GM19099 (cell line): ENCODE results near the gene APOBEC3H.

Experiments used
- POLR2A ChIP-seq: IDR thresholded peaks from 3 replicates; pipeline ENCODE4 v1.6.1; 2011; ENCODE audit warnings: low read depth; ENCODE audit not compliant: insufficient read length; ENCODE audit errors: extremely low read depth

The APOBEC3H gene

DNA sequence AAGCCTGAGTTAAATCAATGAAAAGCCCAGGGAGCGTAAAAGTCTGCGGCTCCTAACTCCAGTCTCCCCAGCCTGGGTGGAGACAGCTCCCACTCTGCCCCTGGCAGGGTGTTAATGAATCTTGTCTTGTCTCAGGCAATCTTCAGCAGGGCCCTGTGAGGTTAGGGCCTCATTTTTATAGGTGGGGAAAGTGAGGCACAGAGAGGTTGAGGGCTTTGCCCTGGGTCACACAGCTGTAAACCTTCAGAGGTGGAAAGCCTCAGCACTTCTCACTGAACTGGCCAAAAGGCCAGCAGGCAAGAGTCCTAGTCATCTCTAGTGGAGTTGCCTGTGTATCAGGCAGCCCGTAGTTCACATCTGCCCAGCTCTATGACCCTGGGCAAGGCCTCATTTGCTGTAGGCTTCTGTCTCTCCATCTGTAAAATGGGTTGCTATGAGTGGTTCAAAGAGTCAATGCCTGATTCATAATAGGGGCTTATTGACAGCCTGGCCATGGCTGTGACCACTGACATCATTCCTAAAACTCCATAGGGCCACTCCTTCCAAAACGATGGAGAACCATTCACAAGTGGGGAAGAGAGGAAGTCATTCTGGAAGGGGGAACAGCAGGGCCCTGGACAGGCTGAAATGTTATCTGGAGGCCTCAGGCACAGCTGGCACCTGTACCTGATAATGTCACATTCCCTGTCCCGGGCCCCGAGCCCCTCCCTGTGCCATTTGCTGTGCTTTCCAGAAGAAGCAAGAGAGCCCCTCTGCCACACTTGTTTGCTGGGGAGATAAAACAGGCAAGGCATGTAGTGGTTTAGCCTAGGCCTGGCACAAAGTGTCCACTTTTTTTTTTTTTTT, 49.4 kb downstream of the APOBEC3H start:
- TF ChIP-seq POLR2A, result no peak

DNA sequence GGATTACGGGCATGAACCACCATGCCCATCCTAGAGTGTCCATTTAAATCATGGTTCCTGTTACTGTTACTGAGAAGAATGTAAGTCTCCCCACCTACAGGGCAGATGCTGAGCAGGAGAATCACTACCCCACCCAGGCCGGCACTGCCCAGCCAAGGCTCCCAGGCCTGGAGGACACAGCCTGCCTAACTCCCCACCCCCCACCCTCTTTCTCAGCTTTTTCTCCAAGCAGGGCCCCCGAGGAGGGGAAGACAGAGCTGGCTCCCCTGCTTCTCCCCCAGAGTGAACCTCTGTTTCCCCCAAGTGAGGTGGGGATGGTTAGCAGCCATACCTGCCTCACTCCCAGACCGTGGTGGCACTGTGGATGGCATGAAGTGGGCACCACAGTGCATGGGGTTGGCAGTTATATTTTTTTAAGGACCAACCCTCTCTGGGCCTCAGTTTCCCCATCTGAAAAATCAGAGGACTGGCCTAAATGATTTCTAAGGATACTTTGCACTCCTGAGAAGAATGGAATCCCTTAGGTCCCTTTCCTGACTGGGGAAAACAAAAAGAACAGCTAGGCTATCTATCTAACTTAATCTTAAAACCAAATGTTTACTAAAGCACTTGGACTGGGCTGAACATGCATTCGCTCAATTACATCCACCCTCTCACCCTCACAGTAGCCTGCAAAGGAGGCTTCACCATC, 50.4 kb downstream of the APOBEC3H start:
- no peak for TF ChIP-seq POLR2A

DNA sequence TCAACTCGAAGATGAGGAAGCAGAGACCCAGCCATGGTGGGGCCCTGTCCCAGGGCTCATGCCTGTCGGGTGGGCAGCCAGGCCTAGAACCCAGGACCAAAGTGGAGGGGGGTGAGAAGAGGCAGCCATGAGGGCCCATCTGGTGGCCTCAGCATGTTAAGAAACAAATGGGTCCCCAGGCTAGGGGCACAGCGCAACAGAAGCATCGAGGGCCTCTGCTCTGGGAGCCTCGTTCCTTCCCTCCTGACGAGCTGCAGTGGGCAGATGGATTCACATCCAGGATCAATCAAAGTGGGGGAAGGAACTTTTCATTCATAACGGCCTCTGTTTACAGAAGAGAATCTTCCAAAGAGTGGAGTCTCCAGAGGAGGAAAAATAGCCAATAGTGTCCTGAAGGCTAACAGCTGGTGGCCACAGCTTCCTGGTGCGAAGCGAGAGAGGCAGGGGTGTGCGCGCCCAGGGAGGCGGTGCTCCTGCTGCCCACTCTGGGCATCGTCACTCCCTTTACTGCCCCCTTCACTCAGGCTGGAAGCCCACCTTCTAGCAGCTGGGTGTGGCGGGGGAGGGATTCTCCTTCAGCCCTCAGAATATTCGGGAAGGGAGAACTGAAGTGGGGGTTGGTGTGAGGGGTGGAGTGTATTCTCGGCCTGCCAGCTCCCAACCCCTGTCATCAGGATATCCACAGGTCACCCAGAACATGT, 51.1 kb downstream of the APOBEC3H start:
- TF ChIP-seq POLR2A, result no peak

DNA sequence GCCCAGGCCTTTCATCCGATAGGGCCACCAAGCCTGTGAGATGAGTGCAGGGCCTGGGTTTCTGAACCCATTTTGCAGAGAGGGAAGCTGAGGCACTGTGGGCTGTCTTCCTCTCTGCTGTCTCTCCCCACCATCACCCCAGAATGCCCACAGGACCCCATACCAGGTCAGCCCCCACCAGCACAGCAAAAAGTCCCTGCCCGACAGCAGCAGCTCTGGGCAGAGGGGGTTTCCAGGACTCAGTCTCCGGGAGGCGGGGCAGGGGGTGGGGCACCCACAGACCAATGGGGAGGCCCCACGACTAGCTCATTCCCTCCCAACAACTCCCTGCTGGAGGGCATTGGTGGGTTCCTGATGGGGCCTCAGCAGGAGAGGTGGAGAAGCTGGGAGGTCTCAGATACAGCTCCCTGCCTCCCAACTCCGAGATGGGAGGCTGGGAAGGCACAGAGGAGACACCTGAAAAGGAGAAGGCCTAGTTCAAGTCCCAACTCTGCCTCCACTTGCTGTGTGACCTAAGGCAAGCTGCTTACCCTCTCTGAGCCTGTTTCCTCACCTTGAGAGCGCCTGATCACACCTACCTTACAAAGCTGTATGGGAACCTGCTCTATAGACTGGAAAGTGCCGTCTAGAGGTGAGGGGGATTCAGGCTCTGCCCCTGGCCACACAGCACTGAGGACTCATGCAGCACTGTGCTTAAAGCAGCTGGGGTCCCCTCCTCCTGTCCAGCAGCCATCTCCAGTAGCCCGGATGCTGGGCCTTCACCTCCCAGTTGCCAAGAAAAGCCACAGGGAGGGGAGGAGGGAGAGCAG, 51.9 kb downstream of the APOBEC3H start:
- peak; percentile 46 for TF ChIP-seq POLR2A

DNA sequence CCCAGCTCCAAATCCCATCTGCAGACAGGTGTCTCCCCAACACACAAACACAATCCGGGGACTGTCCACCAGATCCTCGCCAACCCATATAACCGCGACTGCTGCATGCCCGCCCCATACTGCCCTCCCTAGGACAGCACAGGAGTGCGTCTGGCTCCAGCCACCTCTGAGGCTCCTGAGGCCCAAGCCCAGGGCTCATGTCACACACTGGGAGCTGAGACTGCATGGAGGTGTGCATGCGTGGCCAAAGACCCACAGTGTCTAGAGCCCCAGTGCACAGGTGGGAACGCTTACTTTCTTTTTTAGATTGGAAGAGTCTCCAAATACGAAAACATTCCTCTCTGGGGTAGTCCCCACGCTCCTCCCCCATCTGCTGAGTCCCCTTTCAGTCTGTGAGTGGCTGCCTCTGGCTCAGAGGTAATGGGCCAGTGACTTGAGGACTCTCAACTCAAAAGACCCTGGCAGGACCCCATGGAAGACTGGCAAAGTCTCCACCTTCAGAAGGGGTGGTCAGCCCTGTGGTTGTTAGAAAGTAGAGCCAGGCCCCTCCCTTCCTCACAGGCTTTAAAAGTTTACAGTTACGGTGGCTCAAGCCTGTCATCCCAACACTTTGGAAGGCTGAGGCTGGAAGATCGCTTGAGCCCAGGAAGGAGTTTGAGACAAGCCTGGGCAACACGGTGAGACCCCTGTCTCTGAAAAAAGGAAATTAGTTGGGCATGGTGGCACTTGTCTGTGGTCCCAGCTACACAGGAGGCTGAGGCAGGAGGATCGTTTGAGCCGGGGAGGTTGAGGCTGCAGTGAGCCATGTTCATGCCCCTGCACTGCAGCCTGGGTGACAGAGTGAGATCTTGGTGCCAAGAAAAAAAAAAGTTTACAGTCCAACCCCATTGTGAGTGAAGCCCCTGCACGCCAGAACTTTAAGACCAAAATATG, 53.1 kb downstream of the APOBEC3H start:
- no peak for TF ChIP-seq POLR2A

DNA sequence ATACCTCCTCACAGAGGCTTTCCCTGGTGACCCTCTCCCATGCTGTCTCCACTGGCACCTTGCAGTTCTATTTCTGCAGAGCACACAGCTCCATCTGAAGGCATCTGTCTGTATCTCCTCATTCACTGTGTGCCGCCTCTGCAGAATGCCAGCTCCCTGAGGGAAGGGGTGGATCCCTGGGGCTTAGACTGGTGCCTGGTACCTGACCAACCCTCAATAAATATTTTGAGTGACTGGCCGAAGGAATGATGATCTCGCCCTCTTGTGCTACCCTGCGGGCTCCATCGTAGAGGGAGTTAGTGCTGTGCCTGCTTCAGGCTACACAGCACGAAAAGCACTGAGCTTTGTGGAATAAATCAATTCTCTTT, 53.8 kb downstream of the APOBEC3H start:
- TF ChIP-seq POLR2A, result no peak

DNA sequence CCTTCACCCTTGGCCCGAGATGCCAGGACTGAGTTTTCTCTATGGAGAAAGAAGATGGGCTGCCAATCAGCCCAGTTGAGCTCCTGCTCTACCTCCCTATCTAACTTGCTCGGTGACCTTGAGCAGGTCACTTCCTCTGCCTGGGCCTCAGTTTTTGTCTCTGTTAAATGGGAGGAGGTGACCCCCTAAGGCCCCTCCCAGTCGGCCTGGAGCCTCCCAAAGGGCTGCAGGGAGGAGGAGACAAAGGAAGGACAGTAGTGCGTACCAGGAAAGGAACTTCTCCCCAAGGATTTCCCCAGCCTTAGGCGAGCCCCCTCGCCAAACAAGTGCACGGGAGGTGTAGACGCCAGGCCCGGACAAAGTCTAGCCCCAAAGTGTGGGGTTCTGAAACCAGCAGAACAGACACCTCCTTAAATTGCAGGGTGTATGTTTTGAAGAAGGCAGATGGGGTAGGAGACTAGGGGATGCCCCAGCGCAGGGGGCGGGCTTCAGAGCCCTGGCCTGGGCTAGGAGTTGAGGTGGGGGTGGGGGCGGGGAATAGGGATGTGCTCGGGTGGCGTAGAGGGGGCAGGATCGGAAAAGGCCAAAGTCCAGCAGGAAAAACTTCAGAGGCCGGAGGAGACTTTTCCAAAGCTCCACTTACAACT, 54.4 kb downstream of the APOBEC3H start:
- no peak for TF ChIP-seq POLR2A

DNA sequence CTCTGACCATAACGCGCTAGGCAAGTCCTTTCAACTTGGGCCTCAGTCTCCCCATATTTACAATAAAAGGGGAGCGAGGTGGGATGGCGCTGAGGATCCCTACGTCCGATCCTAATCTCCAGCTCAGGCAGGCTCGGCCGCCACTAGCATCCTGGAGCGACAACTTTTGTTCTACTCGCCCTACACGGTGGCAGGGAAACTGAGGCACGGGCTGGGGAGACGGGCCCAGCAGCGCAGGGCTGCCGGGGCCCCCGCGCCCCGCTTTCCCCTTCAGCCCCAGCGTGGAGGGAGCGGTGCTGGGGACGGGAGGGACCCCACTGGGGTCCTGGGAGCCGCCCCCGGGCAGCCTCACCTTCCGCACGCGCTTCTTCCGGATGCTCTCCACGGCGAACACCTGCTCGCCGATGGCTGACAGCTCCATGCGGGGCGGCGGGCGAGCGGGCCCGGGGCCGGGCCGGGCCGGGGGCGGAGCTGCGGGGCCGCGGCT, 55.0 kb downstream of the APOBEC3H start:
- no peak for TF ChIP-seq POLR2A

DNA sequence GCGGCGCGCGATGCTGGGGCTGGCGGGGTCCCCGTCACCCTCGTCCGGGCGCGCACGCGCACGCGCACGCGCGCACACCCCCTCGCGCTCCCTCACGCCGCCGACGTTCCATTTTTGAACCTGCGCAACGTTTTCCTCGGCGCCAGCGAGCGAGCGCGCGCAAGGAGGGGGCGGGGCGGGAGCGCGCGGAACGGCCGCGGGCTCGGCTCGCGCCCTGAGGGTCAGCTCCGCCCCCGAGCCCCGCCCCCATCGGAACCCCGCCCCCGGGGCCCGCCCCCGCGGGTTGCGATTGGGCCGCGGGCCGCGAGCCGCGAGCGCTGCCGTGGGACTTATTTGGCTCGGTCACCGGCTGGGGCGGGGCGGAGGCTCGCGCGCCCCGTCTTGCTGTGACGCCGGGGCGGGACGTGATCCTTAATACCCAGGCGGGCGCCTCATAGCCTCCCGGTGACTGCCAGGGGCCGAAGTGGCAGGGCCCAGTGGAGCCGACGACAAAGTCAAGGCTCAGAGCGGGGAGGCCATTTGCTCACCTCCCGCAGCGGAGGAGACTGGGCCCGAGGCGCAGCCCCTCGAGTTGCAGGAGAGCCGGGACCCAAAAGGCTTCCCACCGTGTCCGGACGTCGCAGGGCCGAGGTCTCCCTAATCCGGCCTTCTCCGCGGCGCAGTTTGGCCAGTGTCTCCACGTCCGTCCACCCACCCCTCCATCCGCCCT, 55.6 kb downstream of the APOBEC3H start, which contains the start of gene CBX7:
Gene CBX7, minus strand, starts transcription at position 170 of the 709 bp plus-strand sequence. CDS start 236 bp downstream, outside the sequence.
- peak; percentile 32 for TF ChIP-seq POLR2A

DNA sequence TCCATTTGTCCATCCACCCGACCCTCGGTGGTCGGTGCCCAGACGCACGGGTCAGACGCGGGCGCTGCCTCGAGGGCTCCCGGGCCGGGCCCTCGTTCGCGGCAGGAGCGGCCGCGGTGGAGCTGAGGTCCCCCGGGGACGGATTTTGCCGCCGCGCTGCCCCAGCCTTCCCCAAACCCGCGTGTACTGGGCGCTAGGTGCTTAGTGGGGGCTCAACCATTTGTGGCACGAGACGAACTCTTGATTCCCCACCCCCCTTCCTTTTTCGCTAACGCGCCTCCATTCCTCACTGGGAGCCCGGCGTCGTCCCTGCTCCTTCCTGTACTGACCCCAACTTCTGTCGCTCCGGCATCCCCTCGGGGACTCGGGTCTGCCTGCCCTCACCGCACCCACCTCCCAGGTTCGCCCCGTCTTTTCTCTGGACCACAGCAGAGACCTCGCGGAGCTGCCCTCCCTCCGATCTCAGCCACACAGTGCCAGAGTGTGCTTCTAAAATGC, 56.2 kb downstream of the APOBEC3H start:
- TF ChIP-seq POLR2A, result no peak
